ENCODE results near the gene FAM222B.

Gene FAM222B

GRCh38 chr17:28885951-28886350 lies 43.4 kb upstream of the FAM222B start:
- no peak for TF ChIP-seq CTCF (IDR thresholded peaks at IDR 0.05; ENCODE audit: low read length, missing control alignments)
- H3K4me3 ChIP-seq (replicated peaks; ENCODE audit: low read depth, low read length), result no peak overlapping the region
- no peak for DNase-seq (ENCODE audit: low read depth)

- no peak overlapping the region for H3K4me3 ChIP-seq (replicated peaks; ENCODE audit: low read depth, low read length)
- no peak for DNase-seq (ENCODE audit: low read depth)
- no peak for TF ChIP-seq CTCF (IDR thresholded peaks at IDR 0.05; ENCODE audit: low read length, missing control alignments)
These were observed 42.8 kb upstream of the FAM222B start for GRCh38 chr17:28885363-28885762.

- no peak for TF ChIP-seq CTCF (IDR thresholded peaks at IDR 0.05; ENCODE audit: low read length, missing control alignments)
- DNase-seq (ENCODE audit: low read depth), result no peak
- no peak overlapping the region for H3K4me3 ChIP-seq (replicated peaks; ENCODE audit: low read depth, low read length)
These were observed 41.5 kb upstream of the FAM222B start for GRCh38 chr17:28883967-28884702.

GRCh38 chr17:28882154-28882895 lies 39.7 kb upstream of the FAM222B start:
- no peak for TF ChIP-seq CTCF (IDR thresholded peaks at IDR 0.05; ENCODE audit: low read length, missing control alignments)
- DNase-seq (ENCODE audit: low read depth), result no peak
- no peak overlapping the region for H3K4me3 ChIP-seq (replicated peaks; ENCODE audit: low read depth, low read length)

GRCh38 chr17:28881533-28882056 lies 39.0 kb upstream of the FAM222B start:
- no peak for TF ChIP-seq CTCF (IDR thresholded peaks at IDR 0.05; ENCODE audit: low read length, missing control alignments)
- H3K4me3 ChIP-seq (replicated peaks; ENCODE audit: low read depth, low read length), result no peak overlapping the region
- no peak for DNase-seq (ENCODE audit: low read depth)

- no peak for TF ChIP-seq CTCF (IDR thresholded peaks at IDR 0.05; ENCODE audit: low read length, missing control alignments)
- no peak overlapping the region for H3K4me3 ChIP-seq (replicated peaks; ENCODE audit: low read depth, low read length)
- DNase-seq (ENCODE audit: low read depth), result no peak
These were observed 38.0 kb upstream of the FAM222B start for GRCh38 chr17:28880572-28880945.
